ENCODE measurements around the gene PBXIP1. TPM values are rescaled to one million over a fixed set of nuclear protein-coding genes. Genes with fewer than 3 reads are reported as not detected.

The PBXIP1 gene
- total and polyA plus RNA-seq, 2 of the 13 experiments (the other 11 are each of a cell fraction or from before 2014, with no cell fraction given): 16.3 to 31.9 TPM

GRCh38 chr1:154955039-154955717 lies 721 bp downstream of the PBXIP1 start (continued):
- TF ChIP-seq PRDM4 (CRISPR knock-in tag; IDR thresholded peaks at IDR 0.05; ENCODE audit: borderline replicate concordance) (no peak), CAMTA2 (CRISPR knock-in tag; IDR thresholded peaks at IDR 0.05; ENCODE audit: borderline replicate concordance) (no peak), RXRB (CRISPR knock-in tag; IDR thresholded peaks at IDR 0.05; ENCODE audit: borderline replicate concordance) (0 out of 2 replicates have a peak, but pooled peaks have one; percentile 12), USF2 (IDR thresholded peaks at IDR 0.05; ENCODE audit: low read depth, low read length) (no peak), USF2 (CRISPR knock-in tag; IDR thresholded peaks at IDR 0.05; ENCODE audit: borderline replicate concordance) (no peak), TEF (CRISPR knock-in tag; IDR thresholded peaks at IDR 0.05) (no peak), DNMT3B (CRISPR knock-in tag; conservative IDR thresholded peaks at IDR 0.05) (no peak), ZNF577 (CRISPR knock-in tag; IDR thresholded peaks at IDR 0.05; ENCODE audit: borderline replicate concordance, low read depth) (no peak), HOXA3 (CRISPR knock-in tag; IDR thresholded peaks at IDR 0.05) (peak; percentile 18; the same call in 1 of the 2 replicates), ZNF766 (CRISPR knock-in tag; IDR thresholded peaks at IDR 0.05; ENCODE audit: borderline replicate concordance) (no peak), ZNF460 (CRISPR knock-in tag; IDR thresholded peaks at IDR 0.05; ENCODE audit: borderline replicate concordance) (no peak), AGO1 (IDR thresholded peaks at IDR 0.05; ENCODE audit: low read depth, low read length, poor library complexity, severe bottlenecking) (no peak), RFXAP (CRISPR knock-in tag; IDR thresholded peaks at IDR 0.05; ENCODE audit: borderline replicate concordance) (no peak), HDAC2 (CRISPR knock-in tag; IDR thresholded peaks at IDR 0.05) (peak; percentile 10; the same call in 1 of the 2 replicates), ATF1 (CRISPR knock-in tag; IDR thresholded peaks at IDR 0.05) (no peak), HNRNPLL (IDR thresholded peaks at IDR 0.05; ENCODE audit: low read depth, low read length, poor library complexity, severe bottlenecking) (no peak), KLF12 (CRISPR knock-in tag; IDR thresholded peaks at IDR 0.05; ENCODE audit: borderline replicate concordance) (no peak), ZNF746 (CRISPR knock-in tag; IDR thresholded peaks at IDR 0.05) (no peak), ZNF451 (CRISPR knock-in tag; IDR thresholded peaks at IDR 0.05) (0 out of 2 replicates have a peak, but pooled peaks have one; percentile 35), GLI4 (CRISPR knock-in tag; IDR thresholded peaks at IDR 0.05; ENCODE audit: borderline replicate concordance) (no peak), ZNF782 (CRISPR knock-in tag; IDR thresholded peaks at IDR 0.05; ENCODE audit: borderline replicate concordance) (no peak), SRSF9 (IDR thresholded peaks at IDR 0.05; ENCODE audit: borderline replicate concordance, insufficient read depth, low read depth, low read length, poor library complexity, severe bottlenecking) (no peak), ZEB1 (IDR thresholded peaks at IDR 0.05; ENCODE audit: insufficient replicate concordance, low read depth) (no peak), ZNF652 (CRISPR knock-in tag; IDR thresholded peaks at IDR 0.05; ENCODE audit: borderline replicate concordance, low read depth) (no peak), ADNP (CRISPR knock-in tag; IDR thresholded peaks at IDR 0.05) (no peak)
